Neural cell (in vitro differentiated cells): ENCODE data around the gene TOP1.

ENCODE experiments used
- EP300 ChIP-seq: fragments of 450-650 bp; conservative IDR thresholded peaks from 2 replicates; pipeline ENCODE4 v1.6.1; 2014; ENCODE audit warnings: antibody characterized with exemption, mild to moderate bottlenecking, moderate library complexity; ENCODE audit not compliant: poor library complexity, severe bottlenecking
- EZH2 ChIP-seq: fragments of 200-600, 300-800 bp; shearing (Covaris generic), sonication (generic); IDR thresholded peaks from 2 replicates; pipeline ENCODE4 v1.6.1; 2014; ENCODE audit warnings: antibody characterized with exemption, low read length, borderline replicate concordance, mild to moderate bottlenecking; ENCODE audit not compliant: insufficient read depth, poor library complexity, severe bottlenecking
- MXI1 ChIP-seq: fragments of 450-650 bp; conservative IDR thresholded peaks from 2 replicates; pipeline ENCODE4 v1.6.1; 2014; ENCODE audit warnings: antibody characterized with exemption, mild to moderate bottlenecking; ENCODE audit not compliant: poor library complexity, severe bottlenecking
- POLR2AphosphoS5 ChIP-seq: IDR thresholded peaks from 2 replicates; pipeline ENCODE4 v1.6.1; 2012
- RAD21 ChIP-seq: fragments of 450-650 bp; conservative IDR thresholded peaks from 2 replicates; pipeline ENCODE4 v1.6.1; 2014; ENCODE audit warnings: antibody characterized with exemption, mild to moderate bottlenecking, moderate library complexity
- TAF1 ChIP-seq: IDR thresholded peaks from 2 replicates; pipeline ENCODE4 v1.6.1; 2012; ENCODE audit warnings: low read depth
- TF ChIP-seq, protein P1 (sequence below): IDR thresholded peaks from 2 replicates; pipeline ENCODE4 v1.6.1; 2012; ENCODE audit warnings: borderline replicate concordance
- TF ChIP-seq, protein P2 (sequence below): fragments of 450-650 bp; IDR thresholded peaks from 2 replicates; pipeline ENCODE4 v1.5.1; 2014; ENCODE audit warnings: antibody characterized with exemption, mild to moderate bottlenecking, moderate library complexity; ENCODE audit not compliant: poor library complexity, severe bottlenecking

DNA sequence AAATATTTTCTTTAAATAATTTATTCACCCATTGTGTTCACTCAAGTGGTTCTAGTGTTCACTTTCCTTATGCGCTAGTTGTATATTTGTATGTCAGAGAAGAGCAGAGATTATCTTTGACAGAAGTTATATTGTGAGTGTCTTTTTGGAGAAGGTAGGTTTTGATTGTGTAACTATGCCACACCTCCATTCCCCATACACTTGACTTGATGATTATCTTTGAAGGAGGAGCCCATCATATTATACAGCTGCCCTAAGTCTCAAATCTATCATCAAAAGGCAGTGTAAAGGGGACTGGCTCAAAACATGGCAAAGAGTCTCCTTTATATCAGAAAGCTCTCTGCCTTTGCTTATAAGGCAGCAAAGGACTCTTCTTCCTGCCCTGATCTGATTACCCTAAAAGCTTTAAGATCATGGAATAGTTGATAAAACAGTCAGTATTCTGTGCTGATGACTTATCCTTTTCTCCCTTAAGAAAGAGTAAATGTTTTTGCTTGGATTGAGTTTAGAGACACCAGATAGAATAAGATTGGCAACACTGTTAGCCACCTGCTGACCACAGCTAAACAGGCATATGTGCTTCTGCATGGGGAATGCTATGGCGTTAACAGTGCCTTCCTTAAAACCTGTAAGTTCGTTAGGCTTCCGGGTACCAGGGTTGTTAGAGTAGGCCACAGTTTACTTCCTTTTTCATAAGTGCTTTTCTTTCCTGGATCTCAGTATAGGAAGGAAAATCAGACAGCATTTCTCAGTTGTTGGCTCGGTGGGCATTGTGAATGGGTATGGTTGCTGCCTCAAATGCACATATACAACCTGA is 22.6 kb downstream of the TOP1 start:
- TF ChIP-seq, protein P1, sequence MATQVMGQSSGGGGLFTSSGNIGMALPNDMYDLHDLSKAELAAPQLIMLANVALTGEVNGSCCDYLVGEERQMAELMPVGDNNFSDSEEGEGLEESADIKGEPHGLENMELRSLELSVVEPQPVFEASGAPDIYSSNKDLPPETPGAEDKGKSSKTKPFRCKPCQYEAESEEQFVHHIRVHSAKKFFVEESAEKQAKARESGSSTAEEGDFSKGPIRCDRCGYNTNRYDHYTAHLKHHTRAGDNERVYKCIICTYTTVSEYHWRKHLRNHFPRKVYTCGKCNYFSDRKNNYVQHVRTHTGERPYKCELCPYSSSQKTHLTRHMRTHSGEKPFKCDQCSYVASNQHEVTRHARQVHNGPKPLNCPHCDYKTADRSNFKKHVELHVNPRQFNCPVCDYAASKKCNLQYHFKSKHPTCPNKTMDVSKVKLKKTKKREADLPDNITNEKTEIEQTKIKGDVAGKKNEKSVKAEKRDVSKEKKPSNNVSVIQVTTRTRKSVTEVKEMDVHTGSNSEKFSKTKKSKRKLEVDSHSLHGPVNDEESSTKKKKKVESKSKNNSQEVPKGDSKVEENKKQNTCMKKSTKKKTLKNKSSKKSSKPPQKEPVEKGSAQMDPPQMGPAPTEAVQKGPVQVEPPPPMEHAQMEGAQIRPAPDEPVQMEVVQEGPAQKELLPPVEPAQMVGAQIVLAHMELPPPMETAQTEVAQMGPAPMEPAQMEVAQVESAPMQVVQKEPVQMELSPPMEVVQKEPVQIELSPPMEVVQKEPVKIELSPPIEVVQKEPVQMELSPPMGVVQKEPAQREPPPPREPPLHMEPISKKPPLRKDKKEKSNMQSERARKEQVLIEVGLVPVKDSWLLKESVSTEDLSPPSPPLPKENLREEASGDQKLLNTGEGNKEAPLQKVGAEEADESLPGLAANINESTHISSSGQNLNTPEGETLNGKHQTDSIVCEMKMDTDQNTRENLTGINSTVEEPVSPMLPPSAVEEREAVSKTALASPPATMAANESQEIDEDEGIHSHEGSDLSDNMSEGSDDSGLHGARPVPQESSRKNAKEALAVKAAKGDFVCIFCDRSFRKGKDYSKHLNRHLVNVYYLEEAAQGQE, result no peak
- TF ChIP-seq, protein P2, sequence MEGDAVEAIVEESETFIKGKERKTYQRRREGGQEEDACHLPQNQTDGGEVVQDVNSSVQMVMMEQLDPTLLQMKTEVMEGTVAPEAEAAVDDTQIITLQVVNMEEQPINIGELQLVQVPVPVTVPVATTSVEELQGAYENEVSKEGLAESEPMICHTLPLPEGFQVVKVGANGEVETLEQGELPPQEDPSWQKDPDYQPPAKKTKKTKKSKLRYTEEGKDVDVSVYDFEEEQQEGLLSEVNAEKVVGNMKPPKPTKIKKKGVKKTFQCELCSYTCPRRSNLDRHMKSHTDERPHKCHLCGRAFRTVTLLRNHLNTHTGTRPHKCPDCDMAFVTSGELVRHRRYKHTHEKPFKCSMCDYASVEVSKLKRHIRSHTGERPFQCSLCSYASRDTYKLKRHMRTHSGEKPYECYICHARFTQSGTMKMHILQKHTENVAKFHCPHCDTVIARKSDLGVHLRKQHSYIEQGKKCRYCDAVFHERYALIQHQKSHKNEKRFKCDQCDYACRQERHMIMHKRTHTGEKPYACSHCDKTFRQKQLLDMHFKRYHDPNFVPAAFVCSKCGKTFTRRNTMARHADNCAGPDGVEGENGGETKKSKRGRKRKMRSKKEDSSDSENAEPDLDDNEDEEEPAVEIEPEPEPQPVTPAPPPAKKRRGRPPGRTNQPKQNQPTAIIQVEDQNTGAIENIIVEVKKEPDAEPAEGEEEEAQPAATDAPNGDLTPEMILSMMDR, result no peak
- no peak for TF ChIP-seq POLR2AphosphoS5
- TF ChIP-seq EZH2, result no peak
- TF ChIP-seq EP300, result no peak
- TF ChIP-seq TAF1, result no peak
- TF ChIP-seq MXI1, result no peak
- TF ChIP-seq RAD21, result no peak
